Endothelial cell of umbilical vein (primary cell): ENCODE data around the gene ENOSF1. TPM values are rescaled to one million over a fixed set of nuclear protein-coding genes. Genes with fewer than 3 reads are reported as not detected.

Experiments used
- BruUV-seq: library from RNA; stranded (reverse); fragments of 400-500 nt; replicated peaks from 2 replicates; lab custom pipeline; 2021; lab: Mats Ljungman, UMichigan
- CTCF ChIA-PET: fragments of 300-600, 350-600 bp; sonication (Branson Sonifier 250); formaldehyde crosslinking; loops from one replicate; lab custom pipeline; 2021; ENCODE audit warnings: antibody characterized with exemption, inconsistent platforms; lab: Charles Lee
- POLR2A ChIA-PET: fragments of 300-600, 350-600 bp; sonication (Branson Sonifier 250); formaldehyde crosslinking; loops from one replicate; lab custom pipeline; 2021; ENCODE audit warnings: antibody characterized with exemption, inconsistent platforms; lab: Charles Lee
- DNase-seq: peaks from one replicate; pipeline ENCODE4 v3.0.0-alpha.2; 2011; ENCODE audit warnings: low read depth, low spot score
- FAIRE-seq: peaks from 2 replicates; lab custom pipeline; 2011; peaks lifted over from hg19 to GRCh38; lab: Jason Lieb, UNC
- H2AFZ ChIP-seq: 2 replicates; pipeline ENCODE4 v1.6.0; 2012; ENCODE audit warnings: low read depth, low read length, control low read depth, inconsistent platforms
- H3K27ac ChIP-seq: 2 replicates; pipeline ENCODE4 v1.5.1; 2011; ENCODE audit warnings: low read depth, mild to moderate bottlenecking, control low read depth, low read length, moderate library complexity; ENCODE audit not compliant: insufficient read depth
- H3K27me3 ChIP-seq, 2 experiments: 2 replicates each; pipeline versions ENCODE4 v1.6.0 to v1.6.1; 2011; ENCODE audit warnings: low read length in 2 of 2, mixed read lengths in 1 of 2; ENCODE audit not compliant: control insufficient read depth in 2 of 2, insufficient read depth in 2 of 2
- H3K36me3 ChIP-seq, 2 experiments: 2 replicates in 1 of 2; 3 replicates in 1 of 2; pipeline ENCODE4 v1.5.1; 2011; ENCODE audit warnings: low read length in 2 of 2, mild to moderate bottlenecking in 1 of 2, moderate library complexity in 1 of 2; ENCODE audit not compliant: control insufficient read depth in 2 of 2, insufficient read depth in 2 of 2; ENCODE audit errors: extremely low read depth in 1 of 2
- H3K4me1 ChIP-seq: 3 replicates; pipeline ENCODE4 v1.5.1; 2011; ENCODE audit warnings: mild to moderate bottlenecking, low read length; ENCODE audit not compliant: control insufficient read depth, insufficient read depth; ENCODE audit errors: extremely low read depth
- H3K4me2 ChIP-seq: 2 replicates; pipeline ENCODE4 v1.6.1; 2011; ENCODE audit warnings: low read length, control low read depth, mixed read lengths; ENCODE audit not compliant: insufficient read depth
- H3K4me3 ChIP-seq, 3 experiments: fragments of 200-600 bp in 1 of 3; sonication (generic), shearing (Covaris generic) in 1 of 3; replicated peaks in 1 of 3; 2 replicates each; pipeline ENCODE4 v1.5.1; 2011 to 2016; ENCODE audit warnings: control low read depth in 3 of 3, low read length in 3 of 3, mild to moderate bottlenecking in 2 of 3, inconsistent platforms in 1 of 3, low read depth in 1 of 3, moderate library complexity in 1 of 3; ENCODE audit not compliant: insufficient read depth in 1 of 3
- H3K79me2 ChIP-seq: 2 replicates; pipeline ENCODE4 v1.6.0; 2012; ENCODE audit warnings: low read length, inconsistent platforms; ENCODE audit not compliant: control insufficient read depth, insufficient read depth
- H3K9ac ChIP-seq: replicated peaks from 2 replicates; pipeline ENCODE3; 2011; ENCODE audit warnings: low read length, control low read depth; ENCODE audit not compliant: insufficient read depth; ENCODE audit errors: extremely low read depth
- H3K9me1 ChIP-seq: replicated peaks from 3 replicates; pipeline ENCODE4 v1.6.0; 2011; ENCODE audit warnings: mild to moderate bottlenecking, low read length; ENCODE audit not compliant: control insufficient read depth, insufficient read depth; ENCODE audit errors: extremely low read depth
- H3K9me3 ChIP-seq: replicated peaks from 2 replicates; pipeline ENCODE4 v1.5.1; 2012; ENCODE audit warnings: low read length, inconsistent platforms; ENCODE audit not compliant: control insufficient read depth, insufficient read depth
- H4K20me1 ChIP-seq: replicated peaks from 2 replicates; pipeline ENCODE3; 2011; ENCODE audit warnings: mild to moderate bottlenecking, low read length; ENCODE audit not compliant: control insufficient read depth, insufficient read depth; ENCODE audit errors: extremely low read depth
- FOS ChIP-seq: IDR thresholded peaks from 2 replicates; pipeline ENCODE4 v1.6.1; 2011; ENCODE audit warnings: mild to moderate bottlenecking, low read length, moderate library complexity, borderline replicate concordance; ENCODE audit not compliant: insufficient read depth
- JUN ChIP-seq: IDR thresholded peaks from 2 replicates; pipeline ENCODE4 v1.6.1; 2011; ENCODE audit warnings: borderline replicate concordance, low read depth; ENCODE audit not compliant: insufficient read length, insufficient read depth
- MYC ChIP-seq: IDR thresholded peaks from one replicate; pipeline ENCODE4 v1.6.1; 2011; ENCODE audit warnings: mild to moderate bottlenecking, low read depth, low read length
- POLR2AphosphoS5 ChIP-seq: IDR thresholded peaks from 2 replicates; pipeline ENCODE4 v1.6.1; 2012; ENCODE audit warnings: low read depth, mild to moderate bottlenecking, control low read depth, low read length, moderate library complexity; ENCODE audit not compliant: insufficient read depth
- dilution Hi-C: fragments of 300-500 bp; cut with MboI; formaldehyde crosslinking; loops from one replicate; pipeline ENCODE4 v1.15.0; 2019; ENCODE audit warnings: low sequenced_read_pairs; ENCODE audit not compliant: extremely low pct_ligation_motif_present
- intact Hi-C: fragments of 100-400 bp; cut with micrococcal nuclease; formaldehyde crosslinking; loops from one replicate; pipeline ENCODE4 v1.10.0; 2022
- polyA plus RNA-seq, 4 experiments: library from polyadenylated mRNA; depleted of rRNA in 3 of 4; stranded (reverse) in 3 of 4; unstranded in 1 of 4; fragments of >200 nt; gene quantifications; 2 replicates each; pipeline versions ENCODE4 v1.2.1 to v1.2.3, GENCODE V29; 2011 to 2012; ENCODE audit warnings: missing spikeins in 1 of 4
- total RNA-seq: library from RNA; stranded (reverse); gene quantifications from 2 replicates; pipeline ENCODE4 v1.2.3, GENCODE V29; 2021
- TF ChIP-seq, protein P1 (sequence below), 2 donors: IDR thresholded peaks; 1 replicate in 1 of 2; 2 replicates in 1 of 2; pipeline ENCODE4 v1.5.1; 2011; ENCODE audit warnings: low read length in 2 of 2, mild to moderate bottlenecking in 2 of 2, moderate library complexity in 2 of 2, control low read depth in 1 of 2, inconsistent platforms in 1 of 2, low read depth in 1 of 2; ENCODE audit not compliant: insufficient read depth in 1 of 2; ENCODE audit errors: extremely low read depth in 1 of 2

Gene ENOSF1
- total and polyA plus RNA-seq, 2 donors (not counting 3 experiments of a cell fraction or from before 2014, with no cell fraction given), result 19.5 to 50.5 TPM

DNA sequence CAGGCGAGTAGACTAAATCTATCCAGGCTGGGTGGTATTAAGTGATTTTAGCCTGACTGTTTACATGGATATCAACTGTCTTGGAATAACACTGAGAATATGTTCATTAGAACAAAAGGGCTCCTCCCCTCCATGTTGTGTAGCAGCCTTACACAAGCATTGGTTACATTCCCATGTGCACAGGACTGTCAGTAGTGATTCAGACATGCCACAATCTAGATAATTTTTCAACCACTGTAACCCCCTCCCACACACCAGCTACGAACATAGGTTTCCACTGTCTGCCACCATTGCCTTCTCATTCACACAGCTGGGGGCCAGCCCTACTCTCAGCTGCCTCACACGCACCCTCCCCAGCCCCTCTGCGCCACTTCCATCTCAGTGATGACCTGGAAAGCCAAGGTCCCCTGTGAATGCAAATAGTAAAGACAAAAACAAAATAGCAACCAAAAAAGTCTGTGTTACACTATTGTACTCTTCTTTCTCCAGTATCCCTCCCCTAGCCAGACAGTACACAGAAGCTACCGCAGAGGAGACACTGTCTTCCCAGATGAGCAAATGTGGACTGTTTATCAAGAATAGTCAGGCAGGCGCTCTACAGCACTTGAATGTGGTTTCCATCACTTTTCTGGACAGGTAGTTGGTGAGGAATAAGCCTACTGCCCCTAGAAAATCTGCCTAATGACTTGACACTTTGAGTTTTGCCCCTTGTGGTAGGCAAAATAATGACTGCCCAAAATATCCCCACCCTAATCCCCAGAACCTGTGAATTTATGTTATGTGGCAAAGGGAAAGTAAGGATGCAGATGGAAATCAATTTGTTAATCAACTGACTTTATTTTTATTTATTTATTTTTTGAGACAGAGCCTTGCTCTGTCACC lies 82.9 kb downstream of the ENOSF1 start:
- Histone ChIP-seq H3K27ac (no peak overlapping the region), H4K20me1 (no peaks in the 10 kb centered on the region), H3K9me3 (no peaks in the 10 kb centered on the region), H2AFZ (peak overlapping the region; percentile 22), H3K4me3 (no peak overlapping the region), H3K4me1 (peaks cover 1% of the 10 kb centered on the region), H3K4me2 (no peak overlapping the region), H3K79me2 (no peaks in the 10 kb centered on the region), H3K27me3 (peaks cover 0 to 2% of the 10 kb centered on the region in 2 experiments), H3K9ac (no peak overlapping the region), H3K9me1 (no peaks in the 10 kb centered on the region), H3K36me3 (no peaks in the 10 kb centered on the region)
- ChIA-PET POLR2A (no interaction called here), CTCF (no interaction called here)
- TF ChIP-seq MYC, result no peak
- TF ChIP-seq JUN, result no peak
- no peak for TF ChIP-seq POLR2AphosphoS5
- TF ChIP-seq, protein P1, sequence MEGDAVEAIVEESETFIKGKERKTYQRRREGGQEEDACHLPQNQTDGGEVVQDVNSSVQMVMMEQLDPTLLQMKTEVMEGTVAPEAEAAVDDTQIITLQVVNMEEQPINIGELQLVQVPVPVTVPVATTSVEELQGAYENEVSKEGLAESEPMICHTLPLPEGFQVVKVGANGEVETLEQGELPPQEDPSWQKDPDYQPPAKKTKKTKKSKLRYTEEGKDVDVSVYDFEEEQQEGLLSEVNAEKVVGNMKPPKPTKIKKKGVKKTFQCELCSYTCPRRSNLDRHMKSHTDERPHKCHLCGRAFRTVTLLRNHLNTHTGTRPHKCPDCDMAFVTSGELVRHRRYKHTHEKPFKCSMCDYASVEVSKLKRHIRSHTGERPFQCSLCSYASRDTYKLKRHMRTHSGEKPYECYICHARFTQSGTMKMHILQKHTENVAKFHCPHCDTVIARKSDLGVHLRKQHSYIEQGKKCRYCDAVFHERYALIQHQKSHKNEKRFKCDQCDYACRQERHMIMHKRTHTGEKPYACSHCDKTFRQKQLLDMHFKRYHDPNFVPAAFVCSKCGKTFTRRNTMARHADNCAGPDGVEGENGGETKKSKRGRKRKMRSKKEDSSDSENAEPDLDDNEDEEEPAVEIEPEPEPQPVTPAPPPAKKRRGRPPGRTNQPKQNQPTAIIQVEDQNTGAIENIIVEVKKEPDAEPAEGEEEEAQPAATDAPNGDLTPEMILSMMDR (IDR thresholded peaks at IDR 0.05; ENCODE audit: extremely low read depth in 1 of 2, insufficient read depth in 1 of 2, low read depth in 1 of 2, low read length in 2 of 2), result peak in 1 of 2 donors; percentile 4
- no peak for TF ChIP-seq FOS
- FAIRE-seq (no peak), DNase-seq (no peak)
- intact Hi-C loops (no loop called here), dilution Hi-C loops (no loop called here)
- no TSS peak for BruUV-seq
